Activated CD4-positive, CD25-positive, alpha-beta regulatory T cell treated with anti-CD3 and anti-CD28 coated beads, Interleukin-2, amount 50 U/mL, for 24 hours (primary cell): ENCODE measurements around the gene ANKLE2.

ENCODE experiments used
- ATAC-seq, 2 donors: fragments of 150-1000 bp; cut with Tn5 transposase; one replicate each; pipeline ENCODE4 v1.10.0; 2021; ENCODE audit warnings: mild to moderate bottlenecking in 1 of 2, moderate library complexity in 1 of 2

ANKLE2 gene

DNA sequence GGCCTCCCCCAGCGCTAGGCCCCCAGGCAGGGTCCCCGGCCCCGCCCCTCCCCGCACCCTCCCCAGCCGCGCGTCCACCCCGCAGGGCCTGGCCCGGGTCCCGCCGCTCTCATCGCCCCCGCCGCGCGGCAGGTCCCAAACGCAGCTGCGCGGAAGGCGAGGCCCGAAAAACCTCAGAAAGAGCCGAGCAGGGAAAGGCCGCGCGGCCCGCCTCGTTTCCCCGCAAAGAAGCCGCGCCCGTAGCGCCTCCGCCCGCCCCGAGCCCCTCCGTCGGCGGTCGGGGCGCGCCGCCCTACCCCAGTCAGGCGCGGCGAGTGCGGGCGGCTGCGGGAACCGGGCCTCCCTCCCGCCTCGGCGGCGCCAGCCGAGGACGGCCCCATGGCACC, 74.8 kb downstream of the ANKLE2 start:
- ATAC-seq = peak; percentile 37 to 55

DNA sequence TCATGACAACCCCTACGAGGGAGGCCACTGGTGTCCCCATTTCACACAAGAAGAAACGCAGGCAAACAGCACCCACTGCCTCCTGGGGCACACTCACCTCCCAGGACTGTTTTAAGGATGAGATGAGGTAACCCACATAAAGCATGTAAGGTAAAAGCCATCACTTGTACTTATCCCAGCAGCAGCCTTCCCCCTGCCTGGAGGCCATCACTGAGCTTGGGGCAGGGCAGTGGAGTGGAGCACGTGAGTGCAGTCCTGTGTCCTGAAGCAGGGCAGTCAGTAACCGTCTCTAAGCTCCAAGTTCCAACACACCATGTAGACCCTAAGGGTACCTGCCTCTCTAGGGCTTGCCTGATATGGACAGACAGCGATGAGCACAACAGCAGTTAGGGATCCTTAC, 76.2 kb downstream of the ANKLE2 start:
- no peak for ATAC-seq

DNA sequence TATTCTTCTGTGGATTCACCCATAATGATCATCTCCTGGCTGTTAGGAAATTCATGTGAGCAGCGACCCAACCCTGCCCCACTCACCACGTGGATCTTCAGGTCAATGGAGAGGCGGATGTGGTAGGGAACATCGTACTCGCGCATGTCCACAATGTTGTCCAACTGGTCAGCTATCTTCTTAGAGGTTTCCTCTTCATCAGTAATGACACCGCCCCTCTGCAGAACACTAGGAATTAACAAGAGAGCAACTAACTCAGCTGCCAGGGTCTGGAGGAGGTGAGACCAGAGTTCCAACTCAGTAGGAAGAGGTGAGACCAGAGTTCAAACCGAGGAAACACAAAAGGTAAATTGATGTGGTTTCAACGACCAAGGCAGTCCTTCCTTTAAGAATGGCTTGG, 84.1 kb downstream of the ANKLE2 start:
- ATAC-seq = no peak

DNA sequence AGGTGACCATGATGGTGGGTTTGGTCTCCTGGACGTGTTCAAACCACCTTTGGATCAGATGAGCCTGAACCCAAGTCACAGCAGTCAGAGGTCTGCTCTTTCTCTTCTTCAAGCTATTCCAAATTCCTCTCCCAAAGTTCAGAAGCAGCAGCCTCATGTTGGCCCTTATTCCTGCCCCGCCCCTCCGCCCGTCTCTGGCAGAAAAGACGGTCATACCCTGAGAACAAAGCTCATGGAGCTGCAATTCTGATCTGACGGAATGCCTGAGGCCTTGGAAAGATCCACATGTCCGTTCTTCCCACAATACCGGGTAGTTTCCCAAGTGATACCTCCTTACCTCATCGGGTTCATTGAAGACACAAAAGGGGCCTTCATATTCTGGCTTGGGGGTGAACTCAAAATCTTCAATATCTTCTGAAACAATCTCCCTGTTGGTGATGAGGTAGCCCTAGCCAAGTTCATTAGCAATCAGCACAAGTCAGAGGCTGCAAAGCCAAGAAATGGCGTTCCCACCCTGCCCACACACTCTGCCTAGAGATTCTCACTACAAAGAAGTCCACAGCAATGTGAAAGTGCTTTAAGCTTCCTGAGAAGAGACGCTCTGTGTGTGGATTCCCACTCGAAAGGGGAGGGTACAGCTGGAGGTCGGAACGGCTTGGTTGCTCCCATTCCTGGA, 85.7 kb downstream of the ANKLE2 start:
- ATAC-seq = no peak
